Activated naive CD8-positive, alpha-beta T cell treated with anti-CD3 and anti-CD28 coated beads, Interleukin-2, amount 10 ng/mL, durations not matched to agents 7 days and 5 days (primary cell): ENCODE results near the gene CDH4. TPM values are rescaled to one million over a fixed set of nuclear protein-coding genes. Genes with fewer than 3 reads are reported as not detected.

Experiments
- ATAC-seq: fragments of 150-1000 bp; cut with Tn5 transposase; one replicate; pipeline ENCODE4 v1.10.0; 2021; ENCODE audit warnings: low read depth, moderate library complexity
- POLR2A ChIA-PET: fragments of 350-600 bp; sonication (Branson Sonifier 250); formaldehyde crosslinking; loops from one replicate; lab custom pipeline; 2021; ENCODE audit warnings: antibody characterized with exemption; lab: Charles Lee
- DNase-seq: peaks from one replicate; pipeline ENCODE4 v3.0.0; 2021
- H3K27ac Mint-ChIP-seq: one replicate; pipeline ENCODE4 v1.8.0; 2022; ENCODE audit warnings: mild to moderate bottlenecking, mixed read lengths
- H3K27me3 Mint-ChIP-seq: one replicate; pipeline ENCODE4 v1.8.0; 2022; ENCODE audit warnings: mild to moderate bottlenecking, moderate library complexity, mixed read lengths
- H3K36me3 Mint-ChIP-seq: one replicate; pipeline ENCODE4 v1.8.0; 2021; ENCODE audit warnings: mild to moderate bottlenecking, mixed read lengths
- H3K4me1 Mint-ChIP-seq: one replicate; pipeline ENCODE4 v1.8.0; 2021; ENCODE audit warnings: mixed read lengths
- H3K4me3 Mint-ChIP-seq: one replicate; pipeline ENCODE4 v1.8.0; 2022; ENCODE audit warnings: mild to moderate bottlenecking, moderate library complexity, mixed read lengths
- H3K9me3 Mint-ChIP-seq: one replicate; pipeline ENCODE4 v1.8.0; 2021; ENCODE audit warnings: mixed read lengths
- total RNA-seq, 2 experiments: library from RNA; stranded (reverse); gene quantifications; one replicate each; pipeline ENCODE4 v1.2.3, GENCODE V29; 2021

Gene CDH4
- total RNA-seq, 2 experiments from 2014 or later, result 0.14 to 0.20 TPM

- Mint-ChIP-seq H3K4me1 (no peaks in the 10 kb centered on the region), H3K36me3 (no peaks in the 10 kb centered on the region), H3K27ac (no peak overlapping the region), H3K9me3 (no peaks in the 10 kb centered on the region), H3K4me3 (peak overlapping the region; percentile 10), H3K27me3 (peaks cover 7% of the 10 kb centered on the region)
- POLR2A ChIA-PET, result no interaction called here
- DNase-seq, result no peak
- ATAC-seq, result no peak
Measured at GRCh38 chr20:61803915-61804751, 552.1 kb downstream of the CDH4 start.

- Mint-ChIP-seq H3K9me3 (no peaks in the 10 kb centered on the region), H3K27me3 (peaks cover 7% of the 10 kb centered on the region), H3K4me1 (no peaks in the 10 kb centered on the region), H3K4me3 (no peak overlapping the region), H3K36me3 (no peaks in the 10 kb centered on the region), H3K27ac (no peak overlapping the region)
- POLR2A ChIA-PET, result no interaction called here
- ATAC-seq, result no peak
- DNase-seq, result no peak
Measured at GRCh38 chr20:61804752-61805295, 552.8 kb downstream of the CDH4 start.

- no peak overlapping the region for H3K27ac Mint-ChIP-seq
- ATAC-seq (no peak), DNase-seq (no peak)
- H3K4me1 Mint-ChIP-seq, result no peaks in the 10 kb centered on the region
- peaks cover 7% of the 10 kb centered on the region for H3K27me3 Mint-ChIP-seq
- no peaks in the 10 kb centered on the region for H3K36me3 Mint-ChIP-seq
- H3K9me3 Mint-ChIP-seq, result no peaks in the 10 kb centered on the region
- no peak overlapping the region for H3K4me3 Mint-ChIP-seq
- POLR2A ChIA-PET, result no interaction called here
Measured at GRCh38 chr20:61805365-61805764, 553.3 kb downstream of the CDH4 start.

GRCh38 chr20:61805781-61806180, 553.7 kb downstream of the CDH4 start:
- H3K4me3 Mint-ChIP-seq, result no peak overlapping the region
- DNase-seq (peak; percentile 2), ATAC-seq (no peak)
- H3K9me3 Mint-ChIP-seq, result no peaks in the 10 kb centered on the region
- no peaks in the 10 kb centered on the region for H3K4me1 Mint-ChIP-seq
- H3K27ac Mint-ChIP-seq, result no peak overlapping the region
- POLR2A ChIA-PET, result no interaction called here
- peaks cover 7% of the 10 kb centered on the region for H3K27me3 Mint-ChIP-seq
- no peaks in the 10 kb centered on the region for H3K36me3 Mint-ChIP-seq

- H3K27me3 Mint-ChIP-seq, result peaks cover 7% of the 10 kb centered on the region
- no peak for DNase-seq
- no peaks in the 10 kb centered on the region for H3K4me1 Mint-ChIP-seq
- H3K4me3 Mint-ChIP-seq, result no peak overlapping the region
- H3K9me3 Mint-ChIP-seq, result no peaks in the 10 kb centered on the region
- POLR2A ChIA-PET, result no interaction called here
- H3K36me3 Mint-ChIP-seq, result no peaks in the 10 kb centered on the region
- no peak overlapping the region for H3K27ac Mint-ChIP-seq
- no peak for ATAC-seq
Measured at GRCh38 chr20:61806314-61806713, 554.3 kb downstream of the CDH4 start.

DNA sequence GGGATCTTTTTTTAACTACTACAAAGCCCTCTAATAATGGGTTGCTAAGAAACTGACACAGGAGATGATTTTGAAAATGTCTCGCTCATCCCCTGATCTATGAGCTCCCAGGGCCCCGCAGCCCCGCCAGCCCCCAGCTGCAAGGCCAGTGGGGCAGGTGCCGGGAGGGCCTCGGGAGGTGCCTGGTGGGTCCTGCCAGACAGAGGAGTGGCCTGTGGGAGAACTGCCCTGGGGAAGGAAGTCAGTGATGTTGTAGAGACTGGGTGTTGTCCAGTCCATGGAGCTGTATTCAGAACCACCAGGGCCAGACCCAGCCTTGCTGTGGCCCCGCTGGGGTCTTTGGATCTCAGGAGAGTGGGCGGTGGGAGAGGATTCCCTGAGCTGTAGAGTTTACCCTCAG, 554.9 kb downstream of the CDH4 start:
- POLR2A ChIA-PET, result no interaction called here

GRCh38 chr20:61807471-61808160, 555.6 kb downstream of the CDH4 start:
- no peak for ATAC-seq
- no peaks in the 10 kb centered on the region for H3K4me1 Mint-ChIP-seq
- no peaks in the 10 kb centered on the region for H3K36me3 Mint-ChIP-seq

More for the DNA sequence above, 554.9 kb downstream of the CDH4 start:
- no peaks in the 10 kb centered on the region for H3K9me3 Mint-ChIP-seq
- peaks cover 7% of the 10 kb centered on the region for H3K27me3 Mint-ChIP-seq
- H3K4me3 Mint-ChIP-seq, result no peak overlapping the region
- H3K27ac Mint-ChIP-seq, result no peak overlapping the region
- no peaks in the 10 kb centered on the region for H3K4me1 Mint-ChIP-seq
- DNase-seq (no peak), ATAC-seq (no peak)
- H3K36me3 Mint-ChIP-seq, result no peaks in the 10 kb centered on the region

GRCh38 chr20:61808447-61808846, 556.4 kb downstream of the CDH4 start:
- DNase-seq (no peak), ATAC-seq (no peak)
- Mint-ChIP-seq H3K27me3 (peaks cover 5% of the 10 kb centered on the region), H3K4me3 (no peak overlapping the region), H3K36me3 (no peaks in the 10 kb centered on the region), H3K4me1 (no peaks in the 10 kb centered on the region), H3K27ac (no peak overlapping the region), H3K9me3 (no peaks in the 10 kb centered on the region)
- POLR2A ChIA-PET, result interaction anchor here (0.5 kb wide), 1 partner anchor 442 kb away, joined by 5 read pairs; no protein-coding TSS in a partner anchor

More at GRCh38 chr20:61807471-61808160, 555.6 kb downstream of the CDH4 start:
- no peaks in the 10 kb centered on the region for H3K9me3 Mint-ChIP-seq
- peaks cover 7% of the 10 kb centered on the region for H3K27me3 Mint-ChIP-seq
- POLR2A ChIA-PET, result interaction anchor here (0.5 kb wide), 1 partner anchor 443 kb away, joined by 5 read pairs; no protein-coding TSS in a partner anchor
- no peak for DNase-seq
- no peak overlapping the region for H3K27ac Mint-ChIP-seq
- no peak overlapping the region for H3K4me3 Mint-ChIP-seq

DNA sequence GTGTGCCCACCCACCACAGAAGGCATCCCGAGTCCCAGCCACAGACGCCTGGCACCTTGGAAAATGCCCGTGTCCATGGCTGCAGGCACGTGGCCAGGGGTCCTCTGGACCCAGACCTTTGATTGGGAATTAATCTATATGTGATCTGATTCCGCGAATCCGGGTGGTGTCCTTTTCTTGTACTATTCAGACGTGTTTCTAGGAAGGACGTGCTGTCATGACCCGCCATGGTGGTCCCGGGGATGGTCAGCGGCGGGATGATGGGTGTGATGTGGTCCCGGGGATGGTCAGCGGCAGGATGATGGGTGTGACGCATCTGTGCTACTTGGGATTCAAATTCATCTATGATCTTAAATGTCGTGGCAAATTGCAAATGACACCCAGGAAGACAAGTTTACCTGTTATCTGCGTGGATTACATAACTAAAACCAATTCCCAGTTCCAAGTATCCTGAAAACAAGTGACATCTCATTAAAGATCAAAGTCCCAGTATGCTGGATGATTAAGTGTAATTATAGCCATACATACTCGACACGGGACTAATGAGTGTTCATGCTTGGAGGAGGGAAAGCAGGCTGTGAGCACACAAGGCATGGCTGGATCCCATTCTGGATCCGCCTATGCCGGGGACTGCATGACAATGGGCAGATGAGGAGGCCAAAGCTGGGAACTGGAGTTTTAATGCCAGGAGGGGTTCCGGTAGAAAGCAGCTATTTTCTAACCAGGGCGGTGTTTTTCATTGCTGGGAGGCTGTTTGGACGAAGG, 557.1 kb downstream of the CDH4 start:
- H3K9me3 Mint-ChIP-seq, result no peaks in the 10 kb centered on the region

DNA sequence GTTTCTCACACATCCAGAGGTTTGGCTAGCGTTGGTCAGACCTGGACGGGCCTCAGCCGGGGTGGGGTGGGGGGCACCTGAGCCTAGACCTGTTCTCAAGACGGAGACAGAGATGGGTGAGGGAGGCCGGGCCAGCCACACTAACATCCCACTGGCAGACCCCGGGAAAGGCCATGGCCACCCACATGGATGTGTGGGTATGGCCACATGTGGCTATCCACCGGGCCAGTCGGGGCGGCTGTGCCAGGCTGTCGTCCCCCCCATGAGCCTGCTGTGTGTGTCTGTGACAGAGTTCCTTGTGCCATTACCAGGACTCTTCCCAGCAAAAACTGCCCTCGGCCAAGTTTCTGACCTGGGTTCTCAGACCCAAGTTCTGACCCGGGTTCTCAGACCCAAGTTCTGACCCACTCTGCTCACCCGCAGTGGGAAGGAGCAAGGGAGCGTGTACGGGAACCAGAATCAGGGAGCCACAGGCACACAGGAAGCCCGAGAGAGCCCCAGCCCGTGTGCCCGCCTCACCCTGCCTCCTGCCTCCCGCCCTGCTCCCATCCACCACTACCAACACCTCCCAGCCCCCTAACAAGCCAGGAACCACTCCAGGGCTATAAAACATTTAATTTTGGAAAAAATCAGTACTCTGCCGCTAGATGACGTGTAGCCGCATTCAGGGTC, 558.1 kb downstream of the CDH4 start:
- ATAC-seq, result no peak
- Mint-ChIP-seq H3K27ac (no peak overlapping the region), H3K27me3 (no peaks in the 10 kb centered on the region), H3K9me3 (no peaks in the 10 kb centered on the region), H3K4me3 (no peak overlapping the region), H3K36me3 (no peaks in the 10 kb centered on the region), H3K4me1 (no peaks in the 10 kb centered on the region)
- DNase-seq, result no peak
- POLR2A ChIA-PET, result no interaction called here

More for the DNA sequence above, 557.1 kb downstream of the CDH4 start:
- ATAC-seq (no peak), DNase-seq (no peak)
- no peak overlapping the region for H3K27ac Mint-ChIP-seq
- POLR2A ChIA-PET, result no interaction called here
- peaks cover 3% of the 10 kb centered on the region for H3K27me3 Mint-ChIP-seq
- H3K4me1 Mint-ChIP-seq, result no peaks in the 10 kb centered on the region
- H3K36me3 Mint-ChIP-seq, result no peaks in the 10 kb centered on the region
- no peak overlapping the region for H3K4me3 Mint-ChIP-seq

DNA sequence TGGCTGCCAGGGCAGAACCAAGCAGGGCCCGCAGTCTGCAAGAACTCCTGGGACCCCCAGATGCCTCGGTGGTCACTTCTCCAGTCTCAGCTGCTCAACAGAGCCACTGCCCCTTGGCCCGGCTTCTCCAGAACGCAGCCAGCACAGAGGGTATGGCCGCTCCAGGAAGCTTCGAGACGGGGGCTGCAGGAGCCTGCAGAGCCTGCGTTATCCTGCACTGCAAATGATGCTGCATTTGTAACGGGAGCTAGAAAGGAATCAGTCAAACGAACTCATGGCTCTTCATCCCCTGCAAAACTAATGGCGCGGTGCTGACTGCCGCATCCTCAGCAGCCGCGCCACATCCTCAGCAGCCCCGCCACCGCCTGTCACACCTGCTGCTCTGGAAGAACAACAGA, 558.7 kb downstream of the CDH4 start:
- POLR2A ChIA-PET, result no interaction called here
- Mint-ChIP-seq H3K27me3 (no peaks in the 10 kb centered on the region), H3K4me3 (no peak overlapping the region), H3K9me3 (no peaks in the 10 kb centered on the region), H3K4me1 (no peaks in the 10 kb centered on the region), H3K36me3 (no peaks in the 10 kb centered on the region), H3K27ac (no peak overlapping the region)
- ATAC-seq (no peak), DNase-seq (no peak)

GRCh38 chr20:61811166-61811565, 559.1 kb downstream of the CDH4 start:
- ATAC-seq (no peak), DNase-seq (no peak)
- H3K4me3 Mint-ChIP-seq, result no peak overlapping the region
- no peaks in the 10 kb centered on the region for H3K36me3 Mint-ChIP-seq
- H3K27ac Mint-ChIP-seq, result no peak overlapping the region
- no peaks in the 10 kb centered on the region for H3K9me3 Mint-ChIP-seq
- no peaks in the 10 kb centered on the region for H3K4me1 Mint-ChIP-seq
- H3K27me3 Mint-ChIP-seq, result no peaks in the 10 kb centered on the region
- POLR2A ChIA-PET, result no interaction called here
